Kidney epithelial cell (primary cell): Measurements from ENCODE around the gene TRIM63. TPM values are rescaled to one million over a fixed set of nuclear protein-coding genes. Genes with fewer than 3 reads are reported as not detected.
"Not testable (repeated sequence)": the region's sequence is repeated elsewhere in the genome, so short reads cannot be mapped to it uniquely, and the experiment has no call there.

Source experiments
- DNase-seq: peaks from one replicate; pipeline ENCODE4 v3.0.0-alpha.2; 2010; ENCODE audit warnings: low read depth
- H3K27me3 ChIP-seq: 2 replicates; pipeline ENCODE4 v1.6.0; 2011; ENCODE audit warnings: low read length; ENCODE audit not compliant: control insufficient read depth, insufficient read depth
- H3K36me3 ChIP-seq: 2 replicates; pipeline ENCODE4 v1.5.1; 2011; ENCODE audit warnings: low read length; ENCODE audit not compliant: control insufficient read depth, insufficient read depth
- H3K4me3 ChIP-seq: 2 replicates; pipeline ENCODE4 v1.5.1; 2011; ENCODE audit warnings: low read depth, mild to moderate bottlenecking, control low read depth, low read length
- CTCF ChIP-seq: IDR thresholded peaks from 2 replicates; pipeline ENCODE4 v1.5.1; 2011; ENCODE audit warnings: mild to moderate bottlenecking, moderate library complexity, low read length, control low read depth, inconsistent platforms; ENCODE audit not compliant: insufficient read depth, poor library complexity, severe bottlenecking
- total RNA-seq: library from RNA; depleted of rRNA; stranded (reverse); fragments of >200 nt; gene quantifications from 2 replicates; pipeline ENCODE4 v1.2.3, GENCODE V29; 2015

The TRIM63 gene
- total RNA-seq, 1 donor from 2014 or later: not detected

GRCh38 chr1:26109229-26110164 lies 42.1 kb upstream of the TRIM63 start:
- no peak overlapping the region for H3K4me3 ChIP-seq
- no peak for DNase-seq
- H3K27me3 ChIP-seq: no peaks in the 10 kb centered on the region
- no peak for TF ChIP-seq CTCF
- no peaks in the 10 kb centered on the region for H3K36me3 ChIP-seq

DNA sequence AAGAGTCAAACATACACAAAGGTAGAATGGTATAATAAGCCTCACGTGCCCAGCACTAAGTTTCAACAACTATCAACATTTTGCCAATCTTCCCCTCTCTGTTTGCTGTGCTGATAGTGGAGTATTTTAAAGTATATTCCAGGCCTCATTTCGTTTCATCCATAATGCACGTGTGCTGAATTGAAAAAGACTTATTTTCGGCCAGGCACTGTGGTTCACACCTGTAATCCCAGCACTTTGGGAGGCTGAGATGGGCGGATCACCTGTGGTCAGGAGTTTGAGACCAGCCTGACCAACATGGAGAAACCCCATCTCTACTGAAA lies 37.8 kb upstream of the TRIM63 start:
- not testable (repeated sequence) for H3K36me3 ChIP-seq, H3K4me3 ChIP-seq, DNase-seq

GRCh38 chr1:26102526-26102925 lies 35.1 kb upstream of the TRIM63 start:
- no peak overlapping the region for H3K4me3 ChIP-seq
- no peaks in the 10 kb centered on the region for H3K36me3 ChIP-seq
- H3K27me3 ChIP-seq: no peaks in the 10 kb centered on the region
- TF ChIP-seq CTCF: no peak
- DNase-seq: no peak

More for the DNA sequence above, 37.8 kb upstream of the TRIM63 start:
- H3K27me3 ChIP-seq: not testable (repeated sequence)

GRCh38 chr1:26102119-26102518 lies 34.7 kb upstream of the TRIM63 start:
- Histone ChIP-seq H3K27me3 (no peaks in the 10 kb centered on the region), H3K4me3 (no peak overlapping the region), H3K36me3 (no peaks in the 10 kb centered on the region)
- DNase-seq: no peak
- no peak for TF ChIP-seq CTCF

DNA sequence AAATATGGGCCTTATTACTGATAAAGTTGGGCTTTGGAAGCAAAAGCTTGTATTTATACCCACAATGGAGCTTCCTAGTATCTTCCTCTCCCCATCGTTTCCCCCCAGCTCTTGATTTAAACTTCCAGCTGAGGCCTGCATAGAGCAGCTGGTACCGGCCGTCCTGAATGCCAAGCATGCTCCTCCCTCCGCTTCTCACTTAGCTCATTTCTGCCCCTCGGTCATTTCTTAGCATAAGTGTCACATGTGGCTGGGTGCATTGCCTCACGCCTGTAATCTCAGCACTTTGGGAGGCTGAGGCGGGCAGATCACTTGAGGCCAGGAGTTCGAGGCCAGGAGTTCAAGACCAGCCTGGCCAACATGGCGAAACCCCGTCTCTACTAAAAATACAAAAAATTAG lies 32.8 kb upstream of the TRIM63 start:
- not testable (repeated sequence) for DNase-seq, H3K4me3 ChIP-seq

DNA sequence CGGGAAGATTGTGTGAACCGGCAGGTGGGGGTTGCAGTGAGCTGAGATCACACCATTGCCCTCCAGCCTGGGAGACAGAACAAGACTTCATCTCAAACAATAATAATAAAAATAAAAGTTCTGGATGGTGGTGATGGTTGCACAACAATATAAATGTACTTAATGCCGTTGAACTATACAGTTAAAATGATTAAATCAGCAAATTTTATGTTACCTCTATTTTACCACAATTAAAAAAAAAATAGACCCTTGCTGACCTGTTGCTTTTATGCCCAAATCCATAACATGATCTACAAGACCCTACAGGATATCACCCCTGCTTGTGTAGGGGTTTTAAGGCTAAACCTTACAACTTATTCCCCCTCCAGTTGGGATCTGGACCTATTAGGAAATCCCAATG lies 32.4 kb upstream of the TRIM63 start:
- no peak for TF ChIP-seq CTCF
- no peak for DNase-seq
- no peaks in the 10 kb centered on the region for H3K27me3 ChIP-seq
- H3K4me3 ChIP-seq: no peak overlapping the region
- no peaks in the 10 kb centered on the region for H3K36me3 ChIP-seq

More for the DNA sequence above, 32.8 kb upstream of the TRIM63 start:
- H3K36me3 ChIP-seq, H3K27me3 ChIP-seq: not testable (repeated sequence)

- H3K27me3 ChIP-seq: peaks cover 2% of the 10 kb centered on the region
- no peak for DNase-seq
- TF ChIP-seq CTCF: no peak
- no peaks in the 10 kb centered on the region for H3K36me3 ChIP-seq
- no peak overlapping the region for H3K4me3 ChIP-seq
Measured at GRCh38 chr1:26098602-26099001, 31.2 kb upstream of the TRIM63 start.
